ENCODE measurements around the gene TCEA2.

TCEA2 gene

GRCh38 chr20:64036346-64037198, 26.4 kb upstream of the TCEA2 start:
- Histone ChIP-seq H3K9me3 (ENCODE audit: control extremely low read depth in 1 of 5, control insufficient read depth in 4 of 5, insufficient read depth in 2 of 5, low read depth in 1 of 5, low read length in 4 of 5) (no peaks in the 10 kb centered on the region), H3K27ac (ENCODE audit: insufficient read depth in 1 of 2, low read depth in 1 of 2, low read length in 2 of 2, poor library complexity in 1 of 2, severe bottlenecking in 2 of 2) (no peak overlapping the region), H3K27me3 (replicated peaks in 2 of 5; ENCODE audit: control insufficient read depth in 4 of 5, insufficient read depth in 5 of 5, low read length in 4 of 5) (peaks cover 0 to 8% (median 2%) of the 10 kb centered on the region in 5 experiments), H3K4me1 (ENCODE audit: control extremely low read depth in 1 of 4, control insufficient read depth in 4 of 4, insufficient read depth in 4 of 4, low read length in 3 of 4) (peaks cover 10 to 60% (median 53%) of the 10 kb centered on the region in 4 experiments), H3K4me3 (ENCODE audit: control insufficient read depth in 1 of 7, extremely low read depth in 1 of 7, insufficient read depth in 4 of 7, low read depth in 2 of 7, low read length in 6 of 7) (no peak overlapping the region), H3K36me3 (ENCODE audit: control insufficient read depth in 4 of 4, insufficient read depth in 4 of 4, low read length in 3 of 4) (peaks cover 5 to 33% (median 29%) of the 10 kb centered on the region in 4 experiments)
- peak in 2 of 3 donors; percentile 72 to 75 for DNase-seq
- WGBS (ENCODE audit: insufficient coverage), result 66% methylated on average over 16 of the region's 17 CpGs
- ChIA-PET CTCF (interaction anchor here (0.8 to 7.5 kb wide), 8 partner anchors 13 to 84 kb away, joined by 3 to 187 read pairs (median 7); partner anchors contain the start of genes PRPF6, RGS19, SAMD10 and SOX18), POLR2A (interaction anchor here (0.6 kb wide), 1 partner anchor 46 kb away, joined by 3 read pairs; no protein-coding TSS in a partner anchor)

DNA sequence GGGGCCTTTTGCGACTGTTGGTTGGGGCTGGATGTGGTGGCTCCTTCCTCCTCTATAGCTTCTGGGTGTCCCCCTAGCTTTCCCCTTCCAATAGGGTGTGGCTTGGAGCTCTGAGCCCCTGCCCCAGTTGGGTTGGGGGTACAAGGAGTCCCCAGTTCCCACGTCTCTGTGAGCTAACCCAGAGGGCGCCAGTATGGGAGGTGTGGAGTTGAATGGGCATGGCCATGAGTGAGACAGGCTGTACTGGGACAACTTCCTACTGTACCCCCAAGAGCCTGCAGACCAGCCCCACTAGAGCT, 25.9 kb upstream of the TCEA2 start:
- ChIA-PET CTCF (interaction anchor here (0.8 to 7.5 kb wide), 7 partner anchors 14 to 83 kb away, joined by 3 to 187 read pairs (median 7); partner anchors contain the start of genes PRPF6, RGS19, SAMD10 and SOX18), POLR2A (interaction anchor here (0.6 kb wide), 1 partner anchor 45 kb away, joined by 3 read pairs; no protein-coding TSS in a partner anchor)
- no peaks in the 10 kb centered on the region for H3K9me3 ChIP-seq (ENCODE audit: control extremely low read depth in 1 of 5, control insufficient read depth in 4 of 5, insufficient read depth in 2 of 5, low read depth in 1 of 5, low read length in 4 of 5)
- peaks cover 5 to 27% (median 24%) of the 10 kb centered on the region in 4 experiments for H3K36me3 ChIP-seq (ENCODE audit: control insufficient read depth in 4 of 4, insufficient read depth in 4 of 4, low read length in 3 of 4)
- WGBS (ENCODE audit: insufficient coverage), result 100% methylated on average over 1 of the region's 3 CpGs
- H3K4me3 ChIP-seq (ENCODE audit: control insufficient read depth in 1 of 7, extremely low read depth in 1 of 7, insufficient read depth in 4 of 7, low read depth in 2 of 7, low read length in 6 of 7), result no peak overlapping the region
- H3K27me3 ChIP-seq (replicated peaks in 2 of 5; ENCODE audit: control insufficient read depth in 4 of 5, insufficient read depth in 5 of 5, low read length in 4 of 5), result peaks cover 0 to 8% (median 2%) of the 10 kb centered on the region in 5 experiments
- no peak for DNase-seq
- H3K4me1 ChIP-seq (ENCODE audit: control extremely low read depth in 1 of 4, control insufficient read depth in 4 of 4, insufficient read depth in 4 of 4, low read length in 3 of 4), result peaks cover 10 to 66% (median 59%) of the 10 kb centered on the region in 4 experiments
- no peak overlapping the region for H3K27ac ChIP-seq (ENCODE audit: insufficient read depth in 1 of 2, low read depth in 1 of 2, low read length in 2 of 2, poor library complexity in 1 of 2, severe bottlenecking in 2 of 2)

DNA sequence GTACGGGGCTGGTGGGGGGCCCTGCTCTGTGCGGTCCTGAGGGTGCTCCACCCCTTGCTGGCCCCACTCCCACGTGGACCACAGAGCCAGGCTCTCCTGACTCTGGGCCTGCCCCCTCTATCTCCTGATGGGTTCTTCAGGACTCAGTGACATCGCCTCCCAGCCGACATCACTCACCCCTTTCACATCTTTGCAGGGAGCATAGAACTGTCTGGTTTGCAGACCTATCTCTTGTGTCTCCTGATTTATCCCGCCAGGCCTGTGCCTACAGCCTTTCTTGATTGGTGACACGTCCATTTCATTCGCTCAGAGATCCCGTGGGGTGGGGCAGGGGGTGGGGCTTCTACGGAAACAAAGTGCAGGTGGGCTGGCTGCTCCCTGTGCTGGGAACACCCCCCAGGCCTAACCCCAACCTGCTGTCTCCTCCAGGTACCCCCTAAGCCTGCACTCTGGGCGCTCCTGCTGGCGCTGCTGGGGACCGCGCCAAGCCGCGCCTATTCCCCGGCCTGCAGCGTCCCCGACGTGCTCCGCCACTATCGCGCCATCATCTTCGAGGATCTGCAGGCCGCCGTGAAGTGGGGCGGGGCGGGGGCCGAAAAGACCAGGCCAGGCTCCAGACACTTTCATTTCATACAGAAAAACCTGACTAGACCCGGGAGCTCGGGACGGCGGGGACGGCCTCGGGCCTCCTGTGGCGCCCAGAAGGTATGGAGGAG, 25.3 kb upstream of the TCEA2 start:
- CTCF ChIA-PET, result interaction anchor here (0.7 to 7.5 kb wide), 15 partner anchors 10 to 83 kb away, joined by 3 to 187 read pairs (median 6); partner anchors contain the start of genes PRPF6, RGS19, SAMD10 and SOX18
- Histone ChIP-seq H3K4me3 (ENCODE audit: control insufficient read depth in 1 of 7, extremely low read depth in 1 of 7, insufficient read depth in 4 of 7, low read depth in 2 of 7, low read length in 6 of 7) (peak overlapping the region in 2 of 7 experiments; percentile 26 to 78), H3K36me3 (ENCODE audit: control insufficient read depth in 4 of 4, insufficient read depth in 4 of 4, low read length in 3 of 4) (peaks cover 5 to 22% (median 19%) of the 10 kb centered on the region in 4 experiments), H3K4me1 (ENCODE audit: control extremely low read depth in 1 of 4, control insufficient read depth in 4 of 4, insufficient read depth in 4 of 4, low read length in 3 of 4) (peaks cover 10 to 69% (median 63%) of the 10 kb centered on the region in 4 experiments), H3K27ac (ENCODE audit: insufficient read depth in 1 of 2, low read depth in 1 of 2, low read length in 2 of 2, poor library complexity in 1 of 2, severe bottlenecking in 2 of 2) (no peak overlapping the region), H3K27me3 (replicated peaks in 2 of 5; ENCODE audit: control insufficient read depth in 4 of 5, insufficient read depth in 5 of 5, low read length in 4 of 5) (peaks cover 0 to 8% (median 2%) of the 10 kb centered on the region in 5 experiments), H3K9me3 (ENCODE audit: control extremely low read depth in 1 of 5, control insufficient read depth in 4 of 5, insufficient read depth in 2 of 5, low read depth in 1 of 5, low read length in 4 of 5) (no peaks in the 10 kb centered on the region)
- WGBS (ENCODE audit: insufficient coverage), result 14% methylated on average over 28 of the region's 36 CpGs
- peak in 1 of 3 donors; percentile 46 for DNase-seq
- POLR2A ChIA-PET, result interaction anchor here (0.6 to 1.7 kb wide), 3 partner anchors 12 to 43 kb away, joined by 3 to 6 read pairs (median 3); partner anchors contain the start of genes SOX18 and TCEA2

DNA sequence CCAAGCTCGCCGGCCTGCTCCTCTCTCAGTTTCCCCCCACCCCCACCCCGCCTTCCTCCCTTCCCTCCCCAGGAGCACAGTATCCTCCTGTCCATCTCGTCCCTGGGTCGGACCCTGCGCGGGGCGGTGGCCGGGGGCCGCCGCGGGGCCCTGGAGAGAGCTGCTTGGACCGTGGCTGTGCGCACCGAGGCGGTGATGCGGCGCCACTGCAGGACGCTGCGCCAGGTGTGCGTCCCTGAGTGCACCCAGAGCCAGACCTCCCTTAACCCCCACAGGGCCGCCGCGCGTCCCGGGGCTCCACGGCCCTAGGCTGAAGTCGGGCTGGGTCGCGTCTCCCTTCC, 24.8 kb upstream of the TCEA2 start:
- DNase-seq, result no peak
- no peak overlapping the region for H3K27ac ChIP-seq (ENCODE audit: insufficient read depth in 1 of 2, low read depth in 1 of 2, low read length in 2 of 2, poor library complexity in 1 of 2, severe bottlenecking in 2 of 2)
- peaks cover 3 to 18% (median 14%) of the 10 kb centered on the region in 4 experiments for H3K36me3 ChIP-seq (ENCODE audit: control insufficient read depth in 4 of 4, insufficient read depth in 4 of 4, low read length in 3 of 4)
- H3K4me1 ChIP-seq (ENCODE audit: control extremely low read depth in 1 of 4, control insufficient read depth in 4 of 4, insufficient read depth in 4 of 4, low read length in 3 of 4), result peaks cover 10 to 69% (median 63%) of the 10 kb centered on the region in 4 experiments
- WGBS (ENCODE audit: insufficient coverage), result 1% methylated on average over 14 of the region's 30 CpGs
- ChIA-PET POLR2A (interaction anchor here (0.6 to 1.8 kb wide), 9 partner anchors 11 to 82 kb away, joined by 3 to 9 read pairs (median 3); partner anchors contain the start of genes OPRL1, RGS19, SAMD10 and SOX18), CTCF (interaction anchor here (0.7 to 7.5 kb wide), 15 partner anchors 10 to 82 kb away, joined by 3 to 187 read pairs (median 6); partner anchors contain the start of genes PRPF6, RGS19, SAMD10 and SOX18)
- H3K9me3 ChIP-seq (ENCODE audit: control extremely low read depth in 1 of 5, control insufficient read depth in 4 of 5, insufficient read depth in 2 of 5, low read depth in 1 of 5, low read length in 4 of 5), result no peaks in the 10 kb centered on the region
- peaks cover 0 to 8% (median 2%) of the 10 kb centered on the region in 5 experiments for H3K27me3 ChIP-seq (replicated peaks in 2 of 5; ENCODE audit: control insufficient read depth in 4 of 5, insufficient read depth in 5 of 5, low read length in 4 of 5)
- H3K4me3 ChIP-seq (ENCODE audit: control insufficient read depth in 1 of 7, extremely low read depth in 1 of 7, insufficient read depth in 4 of 7, low read depth in 2 of 7, low read length in 6 of 7), result peak overlapping the region in 5 of 7 experiments; percentile 21 to 78 (median 58)

- POLR2A ChIA-PET, result interaction anchor here (1.0 to 1.8 kb wide), 8 partner anchors 11 to 81 kb away, joined by 3 to 9 read pairs (median 4); partner anchors contain the start of genes OPRL1, RGS19, SAMD10 and SOX18
- DNase-seq, result peak; percentile 60 to 80 (median 72)
These were observed 24.3 kb upstream of the TCEA2 start for GRCh38 chr20:64038565-64039292.

More at GRCh38 chr20:64038565-64039292, 24.3 kb upstream of the TCEA2 start:
- H3K9me3 ChIP-seq (ENCODE audit: control extremely low read depth in 1 of 5, control insufficient read depth in 4 of 5, insufficient read depth in 2 of 5, low read depth in 1 of 5, low read length in 4 of 5), result no peaks in the 10 kb centered on the region
- H3K36me3 ChIP-seq (ENCODE audit: control insufficient read depth in 4 of 4, insufficient read depth in 4 of 4, low read length in 3 of 4), result peaks cover 3 to 13% (median 12%) of the 10 kb centered on the region in 4 experiments
- WGBS (ENCODE audit: insufficient coverage), result under 1% methylated on average over 78 of the region's 91 CpGs
- CTCF ChIA-PET, result interaction anchor here (0.7 to 7.5 kb wide), 18 partner anchors 9 to 82 kb away, joined by 3 to 187 read pairs (median 5); partner anchors contain the start of genes PRPF6, RGS19, SAMD10 and SOX18
- peak overlapping the region; percentile 21 to 78 (median 49) for H3K4me3 ChIP-seq (ENCODE audit: control insufficient read depth in 1 of 7, extremely low read depth in 1 of 7, insufficient read depth in 4 of 7, low read depth in 2 of 7, low read length in 6 of 7)
- H3K27me3 ChIP-seq (replicated peaks in 2 of 5; ENCODE audit: control insufficient read depth in 4 of 5, insufficient read depth in 5 of 5, low read length in 4 of 5), result peaks cover 0 to 8% (median 2%) of the 10 kb centered on the region in 5 experiments
- H3K27ac ChIP-seq (ENCODE audit: insufficient read depth in 1 of 2, low read depth in 1 of 2, low read length in 2 of 2, poor library complexity in 1 of 2, severe bottlenecking in 2 of 2), result no peak overlapping the region
- H3K4me1 ChIP-seq (ENCODE audit: control extremely low read depth in 1 of 4, control insufficient read depth in 4 of 4, insufficient read depth in 4 of 4, low read length in 3 of 4), result peaks cover 10 to 69% (median 63%) of the 10 kb centered on the region in 4 experiments
